B cell (primary cell): ENCODE results near the gene SDF2.

Experiments
- CTCF ChIP-seq: fragments of 200-600 bp; IDR thresholded peaks from one replicate; pipeline ENCODE4 v1.8.0; 2022; ENCODE audit warnings: antibody characterized with exemption, mild to moderate bottlenecking
- EZH2 ChIP-seq: IDR thresholded peaks from 2 replicates; pipeline ENCODE4 v1.6.1; 2012; ENCODE audit warnings: borderline replicate concordance, low read depth, mild to moderate bottlenecking, moderate library complexity, low read length; ENCODE audit not compliant: insufficient read depth, poor library complexity, severe bottlenecking

- TF ChIP-seq CTCF (no peak), EZH2 (no peak)
These were observed 41.0 kb upstream of the SDF2 start for GRCh38 chr17:28702752-28703150.
